C4-2B (cell line): ENCODE measurements around the gene YARS1.

Experiments
- CTCF ChIP-seq: fragments of 450-650 bp; conservative IDR thresholded peaks from 2 replicates; pipeline ENCODE4 v1.5.1; 2017; ENCODE audit warnings: mild to moderate bottlenecking
- ZFX ChIP-seq: fragments of 450-650 bp; IDR thresholded peaks from 2 replicates; pipeline ENCODE4 v1.6.1; 2017

DNA sequence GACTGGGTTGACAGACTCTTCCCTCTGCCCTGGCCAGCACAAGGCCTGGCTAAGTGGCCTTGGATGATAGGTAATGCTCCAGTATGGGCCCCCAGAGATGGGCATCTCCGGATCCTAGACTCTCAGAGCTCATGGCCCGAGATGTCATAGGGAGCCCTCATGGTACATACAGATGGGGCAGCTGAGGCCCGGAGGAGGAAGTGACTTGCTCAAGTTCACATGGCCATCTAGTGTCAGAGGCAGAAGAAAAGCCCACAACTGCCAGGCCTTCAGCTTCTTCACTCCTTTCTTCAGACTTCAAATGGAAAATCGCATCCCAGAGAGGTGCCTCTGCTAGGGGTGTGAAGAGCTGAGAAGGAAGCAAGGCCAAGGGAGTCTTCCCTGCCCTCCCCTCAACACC is 67.8 kb downstream of the YARS1 start:
- TF ChIP-seq CTCF (no peak), ZFX (no peak)
